IMR-90 (cell line): Measurements from ENCODE around the gene ZNF236. TPM values are rescaled to one million over a fixed set of nuclear protein-coding genes. Genes with fewer than 3 reads are reported as not detected.

Source experiments
- ATAC-seq: fragments of 200-7000 bp; cut with Tn5 transposase; 2 replicates; pipeline ENCODE4 v1.9.1; 2020; ENCODE audit warnings: low read depth, mild to moderate bottlenecking, moderate library complexity
- BruUV-seq: library from RNA; stranded (reverse); fragments of 400-500 nt; replicated peaks from 2 replicates; lab custom pipeline; 2021; lab: Mats Ljungman, UMichigan
- CTCF ChIA-PET: fragments of 300-600 bp; formaldehyde crosslinking; extraction: SDS; loops from one replicate; lab custom pipeline; 2021; ENCODE audit warnings: antibody characterized with exemption; lab: Yijun Ruan, JAX
- POLR2A ChIA-PET: fragments of 300-600 bp; sonication (Branson Sonifier 250); formaldehyde crosslinking; loops from one replicate; lab custom pipeline; 2022; ENCODE audit warnings: antibody characterized with exemption; ENCODE audit not compliant: unreplicated experiment; lab: Charles Lee
- DNase-seq: peaks from one replicate; pipeline ENCODE4 v3.0.0; 2013
- H2AFZ ChIP-seq: replicated peaks from 2 replicates; pipeline ENCODE3; 2013; ENCODE audit warnings: low read length, mild to moderate bottlenecking; ENCODE audit not compliant: poor library complexity
- H2AK5ac ChIP-seq: 2 replicates; pipeline ENCODE4 v1.6.1; 2013; ENCODE audit warnings: low read depth, low read length, inconsistent platforms
- H2AK9ac ChIP-seq: replicated peaks from 2 replicates; pipeline ENCODE3; 2013; ENCODE audit warnings: mild to moderate bottlenecking, low read depth, low read length, moderate library complexity; ENCODE audit not compliant: poor library complexity
- H2BK120ac ChIP-seq: 2 replicates; pipeline ENCODE4 v1.6.1; 2013; ENCODE audit warnings: low read depth, low read length, inconsistent platforms
- H2BK15ac ChIP-seq: 3 replicates; pipeline ENCODE4 v1.6.1; 2013; ENCODE audit warnings: low read depth, low read length, inconsistent platforms
- H2BK20ac ChIP-seq: 2 replicates; pipeline ENCODE4 v1.6.1; 2013; ENCODE audit warnings: low read depth, mild to moderate bottlenecking, inconsistent platforms, low read length, moderate library complexity
- H2BK5ac ChIP-seq: 2 replicates; pipeline ENCODE4 v1.6.1; 2013; ENCODE audit warnings: mild to moderate bottlenecking, low read depth, low read length, inconsistent platforms; ENCODE audit not compliant: poor library complexity, severe bottlenecking
- H3K14ac ChIP-seq: replicated peaks from 2 replicates; pipeline ENCODE4 v1.6.1; 2013; ENCODE audit warnings: low read depth, low read length, inconsistent platforms
- H3K18ac ChIP-seq: 2 replicates; pipeline ENCODE4 v1.6.1; 2013; ENCODE audit warnings: low read depth, low read length, control low read depth
- H3K23ac ChIP-seq: 2 replicates; pipeline ENCODE4 v1.6.1; 2013; ENCODE audit warnings: low read depth, low read length, inconsistent platforms
- H3K27ac ChIP-seq: 2 replicates; pipeline ENCODE4 v1.5.1; 2013; ENCODE audit warnings: mild to moderate bottlenecking, control low read depth, low read length; ENCODE audit not compliant: insufficient read depth
- H3K27me3 ChIP-seq: 2 replicates; pipeline ENCODE4 v1.6.1; 2013; ENCODE audit warnings: low read length; ENCODE audit not compliant: control insufficient read depth, insufficient read depth
- H3K36me3 ChIP-seq: 2 replicates; pipeline ENCODE4 v1.6.1; 2013; ENCODE audit warnings: low read length, mixed read lengths; ENCODE audit not compliant: control insufficient read depth, insufficient read depth
- H3K4ac ChIP-seq: 2 replicates; pipeline ENCODE4 v1.6.1; 2013; ENCODE audit warnings: low read depth, low read length, inconsistent platforms
- H3K4me1 ChIP-seq: 2 replicates; pipeline ENCODE4 v1.6.1; 2013; ENCODE audit warnings: low read length, mixed read lengths; ENCODE audit not compliant: control insufficient read depth, insufficient read depth
- H3K4me2 ChIP-seq: 2 replicates; pipeline ENCODE4 v1.6.1; 2013; ENCODE audit warnings: low read depth, mild to moderate bottlenecking, control low read depth, low read length, moderate library complexity
- H3K4me3 ChIP-seq: 2 replicates; pipeline ENCODE4 v1.5.1; 2013; ENCODE audit warnings: low read depth, mild to moderate bottlenecking, control low read depth, low read length, moderate library complexity; ENCODE audit not compliant: insufficient read depth
- H3K56ac ChIP-seq: 2 replicates; pipeline ENCODE4 v1.6.1; 2013; ENCODE audit warnings: low read length, inconsistent platforms; ENCODE audit not compliant: insufficient read depth; ENCODE audit errors: extremely low read depth
- H3K79me1 ChIP-seq, 2 experiments: 2 replicates each; pipeline ENCODE4 v1.6.1; 2013; ENCODE audit warnings: low read length in 2 of 2, inconsistent platforms in 1 of 2, low read depth in 1 of 2
- H3K9ac ChIP-seq: 2 replicates; pipeline ENCODE4 v1.6.1; 2013; ENCODE audit warnings: low read depth, low read length, control low read depth
- H3K9me1 ChIP-seq: 2 replicates; pipeline ENCODE4 v1.6.1; 2013; ENCODE audit warnings: low read length, inconsistent platforms; ENCODE audit not compliant: insufficient read depth
- H3K9me3 ChIP-seq: 2 replicates; pipeline ENCODE4 v1.6.1; 2013; ENCODE audit warnings: low read length; ENCODE audit not compliant: control insufficient read depth, insufficient read depth
- H4K20me1 ChIP-seq: 2 replicates; pipeline ENCODE4 v1.6.1; 2013; ENCODE audit warnings: low read length, inconsistent platforms; ENCODE audit not compliant: insufficient read depth
- H4K5ac ChIP-seq: 2 replicates; pipeline ENCODE4 v1.6.1; 2013; ENCODE audit warnings: mild to moderate bottlenecking, low read depth, low read length, control low read depth
- H4K8ac ChIP-seq, 2 experiments: 2 replicates each; pipeline ENCODE4 v1.6.1; 2013; ENCODE audit warnings: low read depth in 2 of 2, low read length in 2 of 2, control low read depth in 1 of 2, inconsistent platforms in 1 of 2
- H4K91ac ChIP-seq: 2 replicates; pipeline ENCODE4 v1.6.1; 2013; ENCODE audit warnings: low read depth, low read length, inconsistent platforms; ENCODE audit not compliant: insufficient read depth
- MAZ ChIP-seq: IDR thresholded peaks from 2 replicates; pipeline ENCODE4 v1.6.1; 2012; ENCODE audit warnings: low read depth, mild to moderate bottlenecking, low read length, improper control_type of control experiment, moderate library complexity, borderline replicate concordance
- NFE2L2 ChIP-seq: fragments of 150-350 bp; IDR thresholded peaks from 2 replicates; pipeline ENCODE4 v1.6.1; 2016; ENCODE audit warnings: low read depth, mild to moderate bottlenecking, low read length
- POLR2A ChIP-seq: IDR thresholded peaks from 2 replicates; pipeline ENCODE4 v1.6.1; 2012; ENCODE audit warnings: mild to moderate bottlenecking, low read depth, low read length
- RAD21 ChIP-seq: IDR thresholded peaks from 2 replicates; pipeline ENCODE4 v1.6.1; 2012; ENCODE audit warnings: low read length, improper control_type of control experiment
- RCOR1 ChIP-seq: IDR thresholded peaks from 2 replicates; pipeline ENCODE4 v1.6.1; 2012; ENCODE audit warnings: mild to moderate bottlenecking, low read length, improper control_type of control experiment; ENCODE audit not compliant: insufficient replicate concordance
- SMC3 ChIP-seq: fragments of 150-350 bp; IDR thresholded peaks from 2 replicates; pipeline ENCODE4 v1.6.1; 2016; ENCODE audit warnings: low read depth, mild to moderate bottlenecking, antibody characterized with exemption, low read length, moderate library complexity
- WGBS, 2 experiments: methylation state at CpG; one replicate each; pipeline versions ENCODE4 v1.1.5 to v1.1.7; 2013; ENCODE audit warnings: missing lambda C conversion rate in 2 of 2; ENCODE audit not compliant: insufficient read length in 1 of 2; ENCODE audit errors: extremely low coverage in 2 of 2; 5-methylcytosine and 5-hydroxymethylcytosine counted together
- dilution Hi-C: fragments of 300-500 bp; cut with HindIII; formaldehyde crosslinking; loops from one replicate; pipeline ENCODE4 v1.14.3; 2018; ENCODE audit warnings: low sequenced_read_pairs; ENCODE audit not compliant: unreplicated experiment
- in situ Hi-C: fragments of 300-500 bp; cut with MboI; formaldehyde crosslinking; loops from 3 replicates; pipeline ENCODE4 v1.14.3; 2019; ENCODE audit warnings: low sequenced_read_pairs, inconsistent platforms, mixed read lengths
- intact Hi-C: fragments of 100-400 bp; cut with micrococcal nuclease; formaldehyde crosslinking; loops from 2 replicates; pipeline ENCODE4 v1.10.0; 2022
- polyA plus RNA-seq, 3 experiments: library from polyadenylated mRNA; depleted of rRNA; stranded (reverse); fragments of >200 nt; gene quantifications; 2 replicates each; pipeline ENCODE4 v1.2.3, GENCODE V29; 2012; ENCODE audit warnings: low replicate concordance in 1 of 3
- total RNA-seq: library from RNA; depleted of rRNA; stranded (reverse); fragments of >200 nt; gene quantifications from 2 replicates; pipeline ENCODE4 v1.2.3, GENCODE V29; 2012
- TF ChIP-seq, protein P1 (sequence below): fragments of 150-350 bp; IDR thresholded peaks from 2 replicates; pipeline ENCODE4 v1.6.1; 2016; ENCODE audit warnings: low read depth, mild to moderate bottlenecking, low read length, moderate library complexity, borderline replicate concordance
- TF ChIP-seq, protein P2 (sequence below): fragments of 150-350 bp; IDR thresholded peaks from 2 replicates; pipeline ENCODE4 v1.6.1; 2017; ENCODE audit warnings: mild to moderate bottlenecking, antibody characterized with exemption, low read length, low read depth
- TF ChIP-seq, protein P3 (sequence below): conservative IDR thresholded peaks from 2 replicates; pipeline ENCODE4 v1.5.1; 2012; ENCODE audit warnings: mild to moderate bottlenecking, low read depth, low read length, improper control_type of control experiment

The ZNF236 gene
- total and polyA plus RNA-seq, 2 of the 4 experiments (the other 2 are of a cell fraction): 3.6 to 9.7 TPM

- Histone ChIP-seq H3K9ac (no peak overlapping the region), H3K4me1 (no peaks in the 10 kb centered on the region), H3K4me2 (no peak overlapping the region), H2BK5ac (no peak overlapping the region), H4K20me1 (no peaks in the 10 kb centered on the region), H3K4me3 (no peak overlapping the region), H2BK20ac (no peak overlapping the region), H4K5ac (no peak overlapping the region), H4K8ac (no peak overlapping the region), H3K18ac (no peak overlapping the region), H2AK5ac (no peak overlapping the region), H2BK15ac (no peak overlapping the region), H3K36me3 (peaks cover 44% of the 10 kb centered on the region), H3K27me3 (no peaks in the 10 kb centered on the region), H2AFZ (no peak overlapping the region), H3K23ac (no peak overlapping the region), H4K91ac (no peak overlapping the region), H3K4ac (no peak overlapping the region), H2AK9ac (no peak overlapping the region), H3K9me3 (no peaks in the 10 kb centered on the region), H2BK120ac (no peak overlapping the region), H3K27ac (no peak overlapping the region), H3K56ac (no peak overlapping the region), H3K79me1 (no peaks in the 10 kb centered on the region), H3K9me1 (no peaks in the 10 kb centered on the region), H3K14ac (no peak overlapping the region)
- no CpG with 5 or more reads among the region's 4 CpGs for WGBS, 2 experiments
- intact Hi-C loops: no loop called here
- BruUV-seq: no TSS peak
- TF ChIP-seq RCOR1 (no peak), SMC3 (no peak), MAZ (no peak), NFE2L2 (no peak), RAD21 (no peak), POLR2A (no peak)
- TF ChIP-seq, protein P1, sequence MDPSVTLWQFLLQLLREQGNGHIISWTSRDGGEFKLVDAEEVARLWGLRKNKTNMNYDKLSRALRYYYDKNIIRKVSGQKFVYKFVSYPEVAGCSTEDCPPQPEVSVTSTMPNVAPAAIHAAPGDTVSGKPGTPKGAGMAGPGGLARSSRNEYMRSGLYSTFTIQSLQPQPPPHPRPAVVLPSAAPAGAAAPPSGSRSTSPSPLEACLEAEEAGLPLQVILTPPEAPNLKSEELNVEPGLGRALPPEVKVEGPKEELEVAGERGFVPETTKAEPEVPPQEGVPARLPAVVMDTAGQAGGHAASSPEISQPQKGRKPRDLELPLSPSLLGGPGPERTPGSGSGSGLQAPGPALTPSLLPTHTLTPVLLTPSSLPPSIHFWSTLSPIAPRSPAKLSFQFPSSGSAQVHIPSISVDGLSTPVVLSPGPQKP: no peak
- TF ChIP-seq, protein P2, sequence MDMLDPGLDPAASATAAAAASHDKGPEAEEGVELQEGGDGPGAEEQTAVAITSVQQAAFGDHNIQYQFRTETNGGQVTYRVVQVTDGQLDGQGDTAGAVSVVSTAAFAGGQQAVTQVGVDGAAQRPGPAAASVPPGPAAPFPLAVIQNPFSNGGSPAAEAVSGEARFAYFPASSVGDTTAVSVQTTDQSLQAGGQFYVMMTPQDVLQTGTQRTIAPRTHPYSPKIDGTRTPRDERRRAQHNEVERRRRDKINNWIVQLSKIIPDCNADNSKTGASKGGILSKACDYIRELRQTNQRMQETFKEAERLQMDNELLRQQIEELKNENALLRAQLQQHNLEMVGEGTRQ: no peak
- TF ChIP-seq, protein P3, sequence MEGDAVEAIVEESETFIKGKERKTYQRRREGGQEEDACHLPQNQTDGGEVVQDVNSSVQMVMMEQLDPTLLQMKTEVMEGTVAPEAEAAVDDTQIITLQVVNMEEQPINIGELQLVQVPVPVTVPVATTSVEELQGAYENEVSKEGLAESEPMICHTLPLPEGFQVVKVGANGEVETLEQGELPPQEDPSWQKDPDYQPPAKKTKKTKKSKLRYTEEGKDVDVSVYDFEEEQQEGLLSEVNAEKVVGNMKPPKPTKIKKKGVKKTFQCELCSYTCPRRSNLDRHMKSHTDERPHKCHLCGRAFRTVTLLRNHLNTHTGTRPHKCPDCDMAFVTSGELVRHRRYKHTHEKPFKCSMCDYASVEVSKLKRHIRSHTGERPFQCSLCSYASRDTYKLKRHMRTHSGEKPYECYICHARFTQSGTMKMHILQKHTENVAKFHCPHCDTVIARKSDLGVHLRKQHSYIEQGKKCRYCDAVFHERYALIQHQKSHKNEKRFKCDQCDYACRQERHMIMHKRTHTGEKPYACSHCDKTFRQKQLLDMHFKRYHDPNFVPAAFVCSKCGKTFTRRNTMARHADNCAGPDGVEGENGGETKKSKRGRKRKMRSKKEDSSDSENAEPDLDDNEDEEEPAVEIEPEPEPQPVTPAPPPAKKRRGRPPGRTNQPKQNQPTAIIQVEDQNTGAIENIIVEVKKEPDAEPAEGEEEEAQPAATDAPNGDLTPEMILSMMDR: no peak
- dilution Hi-C loops: no loop called here
- ChIA-PET POLR2A (no interaction called here), CTCF (no interaction called here)
- ATAC-seq: no peak
- in situ Hi-C loops: no loop called here
- DNase-seq: no peak
Observed at GRCh38 chr18:76909439-76909838, 87.1 kb downstream of the ZNF236 start.
